MG63 (cell line): Measurements from ENCODE around the gene PITX1. TPM values are rescaled to one million over a fixed set of nuclear protein-coding genes. Genes with fewer than 3 reads are reported as not detected.

Source experiments
- DNase-seq: peaks from one replicate; pipeline ENCODE4 v3.0.0-alpha.2; 2020
- H3K27me3 ChIP-seq: fragments of 250-450 bp; sonication (Bioruptor Pico); 2 replicates; pipeline ENCODE4 v1.5.1; 2020; ENCODE audit warnings: mild to moderate bottlenecking, moderate library complexity
- H3K36me3 ChIP-seq: fragments of 250-450 bp; sonication (Bioruptor Pico); 2 replicates; pipeline ENCODE4 v1.5.1; 2020; ENCODE audit warnings: mild to moderate bottlenecking, moderate library complexity
- H3K4me3 ChIP-seq: fragments of 250-450 bp; sonication (Bioruptor Pico); 2 replicates; pipeline ENCODE4 v1.5.1; 2020; ENCODE audit warnings: mild to moderate bottlenecking, moderate library complexity
- H3K9me3 ChIP-seq: fragments of 250-450 bp; sonication (Bioruptor Pico); 2 replicates; pipeline ENCODE4 v1.5.1; 2020; ENCODE audit warnings: mild to moderate bottlenecking, moderate library complexity
- total RNA-seq: library from RNA; depleted of rRNA; stranded (reverse); fragments of >200 nt; shearing (Covaris generic); gene quantifications from 2 replicates; pipeline ENCODE4 v1.2.3, GENCODE V29; 2014; ENCODE audit warnings: low replicate concordance

Gene PITX1
- total RNA-seq, 1 experiment from 2014 or later = 372 TPM

DNA sequence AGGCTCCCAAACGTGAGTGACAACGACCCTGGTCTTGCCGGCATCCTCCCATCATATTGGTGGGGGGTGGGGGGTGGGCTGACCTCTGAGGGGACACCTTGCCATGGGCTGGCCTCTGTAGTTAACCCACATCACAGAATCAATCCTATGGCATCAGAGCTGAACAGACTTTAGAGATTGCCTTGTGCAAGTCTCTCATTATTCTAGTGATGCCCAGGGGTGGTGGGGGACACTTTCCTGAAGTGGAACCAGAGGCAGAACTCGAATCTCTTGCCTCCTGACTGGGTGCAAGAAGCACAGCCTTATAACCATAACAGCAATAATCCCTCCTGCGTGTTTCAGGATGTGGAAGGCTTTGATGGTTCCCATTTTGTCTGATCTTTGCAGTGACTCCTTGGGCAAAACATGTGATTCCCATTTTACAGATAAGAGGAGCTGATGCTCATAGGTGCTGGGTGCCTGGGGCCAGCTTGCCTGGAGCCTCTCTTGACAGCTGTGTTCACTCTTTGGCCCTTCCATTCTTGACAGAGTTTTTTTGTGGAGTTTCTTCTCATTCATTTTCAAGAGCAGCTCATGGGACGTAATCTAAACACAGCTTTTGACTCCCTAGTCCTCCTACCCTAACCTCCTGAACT lies 18.6 kb upstream of the PITX1 start:
- Histone ChIP-seq H3K27me3 (no peaks in the 10 kb centered on the region), H3K4me3 (no peak overlapping the region), H3K36me3 (peaks cover 4% of the 10 kb centered on the region), H3K9me3 (no peaks in the 10 kb centered on the region)
- no peak for DNase-seq

DNA sequence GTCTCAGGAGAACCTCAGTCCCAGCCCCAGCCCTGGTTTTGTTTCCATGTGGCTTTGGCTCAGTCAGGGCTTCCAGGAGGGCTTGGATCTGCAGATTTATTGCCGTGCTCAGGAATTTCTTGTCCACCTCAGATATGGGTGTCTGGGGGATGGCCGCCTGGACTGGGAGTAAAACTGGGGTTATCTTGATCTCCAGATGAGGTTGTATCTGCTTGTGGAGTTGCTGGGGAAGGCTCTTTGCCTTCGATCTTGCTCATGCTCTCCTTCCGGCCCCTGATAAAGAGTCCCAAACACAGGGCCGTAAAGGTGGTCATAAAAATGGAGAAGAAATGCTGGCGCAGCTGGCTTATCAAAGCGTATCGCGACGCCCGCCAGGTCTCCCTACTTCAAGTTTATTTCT lies 17.8 kb upstream of the PITX1 start:
- Histone ChIP-seq H3K27me3 (no peaks in the 10 kb centered on the region), H3K36me3 (peaks cover 3% of the 10 kb centered on the region), H3K4me3 (no peak overlapping the region), H3K9me3 (no peaks in the 10 kb centered on the region)
- DNase-seq = no peak

DNA sequence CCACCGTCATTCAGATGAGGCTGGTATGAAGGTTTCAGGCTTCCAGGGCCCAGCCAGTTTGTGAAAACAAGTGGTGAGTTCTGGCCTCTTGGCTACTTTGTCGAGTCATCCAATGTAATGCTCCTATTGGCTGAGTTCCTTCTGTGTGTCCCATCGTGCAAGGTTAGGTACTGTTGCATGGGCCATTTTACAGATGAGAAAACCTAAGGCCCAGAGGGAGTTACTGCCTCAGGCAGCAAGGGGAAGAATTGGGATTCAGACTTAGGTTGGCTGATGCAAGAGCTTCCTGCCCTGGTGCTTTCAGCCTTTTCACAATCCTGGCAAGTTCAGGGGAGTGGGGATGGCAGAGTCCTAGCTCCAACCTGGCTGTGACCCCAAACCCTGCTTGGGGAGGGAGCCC lies 17.4 kb upstream of the PITX1 start:
- no peaks in the 10 kb centered on the region for H3K27me3 ChIP-seq

DNA sequence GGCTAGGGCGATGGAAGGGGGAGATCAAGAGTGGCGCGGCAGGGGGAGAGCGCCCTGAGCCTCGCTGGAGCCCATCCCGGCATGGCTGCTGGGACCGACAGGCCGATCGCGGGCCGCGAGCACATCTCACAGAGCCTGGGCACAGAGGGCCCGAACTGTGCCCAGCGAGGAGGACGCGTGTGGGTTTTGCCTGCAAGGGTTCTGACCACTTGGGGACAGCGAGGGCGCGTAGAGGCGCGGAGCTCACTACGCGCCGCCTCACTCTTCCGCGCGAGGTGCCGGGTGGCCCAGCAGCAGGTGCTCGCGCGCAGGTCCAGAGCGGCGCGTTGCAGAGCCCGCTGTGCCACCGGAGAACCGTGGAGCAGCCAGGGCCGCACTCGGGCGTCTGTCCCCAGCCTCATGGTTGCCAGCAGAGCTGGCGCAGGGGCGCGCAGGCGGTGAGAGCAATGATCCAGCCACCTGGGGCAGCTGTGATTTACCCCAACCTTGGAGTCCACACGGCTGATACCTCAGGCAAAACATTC lies 16.3 kb upstream of the PITX1 start:
- Histone ChIP-seq H3K9me3 (no peaks in the 10 kb centered on the region), H3K36me3 (no peaks in the 10 kb centered on the region), H3K27me3 (no peaks in the 10 kb centered on the region), H3K4me3 (no peak overlapping the region)
- DNase-seq = no peak

More for the DNA sequence above, 17.4 kb upstream of the PITX1 start:
- H3K36me3 ChIP-seq = no peaks in the 10 kb centered on the region
- no peak for DNase-seq
- H3K4me3 ChIP-seq = no peak overlapping the region
- no peaks in the 10 kb centered on the region for H3K9me3 ChIP-seq

DNA sequence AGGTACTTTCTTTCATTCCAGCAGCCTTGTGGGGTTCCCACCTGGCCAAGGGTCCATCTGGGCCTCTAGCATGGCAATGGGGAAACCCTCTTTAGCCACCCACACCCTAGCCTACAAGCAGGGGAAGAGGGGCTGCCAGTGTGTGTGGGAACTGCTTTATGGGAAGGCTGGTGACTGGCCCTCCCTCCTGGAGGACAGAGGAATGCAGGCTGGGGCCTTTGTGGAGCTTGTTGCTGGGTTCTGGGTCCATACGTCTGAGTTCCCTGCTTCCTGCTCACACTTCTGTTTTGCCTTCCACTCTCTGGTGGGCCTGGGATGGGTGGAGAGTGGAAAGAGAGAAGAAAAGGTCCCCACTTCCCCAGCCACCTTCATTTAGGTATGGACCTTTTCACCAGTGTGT lies 14.9 kb upstream of the PITX1 start:
- no peaks in the 10 kb centered on the region for H3K9me3 ChIP-seq
- no peaks in the 10 kb centered on the region for H3K27me3 ChIP-seq
- DNase-seq = no peak
- no peak overlapping the region for H3K4me3 ChIP-seq
- no peaks in the 10 kb centered on the region; the same call in 1 of the 2 replicates for H3K36me3 ChIP-seq

DNA sequence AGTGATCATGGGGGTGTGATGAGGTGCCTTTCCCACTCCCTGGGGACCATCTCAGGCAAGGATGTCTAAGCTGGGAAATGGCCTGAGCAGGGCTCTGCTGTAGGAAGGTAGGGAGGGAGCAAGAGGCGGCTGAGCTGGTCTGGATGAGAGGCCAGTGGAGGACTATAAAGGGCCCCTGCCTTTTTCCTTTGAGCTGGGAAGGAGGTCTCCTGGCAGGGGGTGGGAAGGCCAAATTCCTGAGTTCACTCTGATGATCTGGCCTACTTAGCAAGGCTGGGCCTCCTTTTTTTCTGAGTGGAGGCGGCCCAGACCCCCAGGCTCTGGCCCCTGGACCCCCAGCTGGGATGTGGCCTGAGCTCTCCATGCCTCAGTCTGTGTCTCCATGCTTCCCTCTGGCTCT lies 14.3 kb upstream of the PITX1 start:
- H3K36me3 ChIP-seq = no peaks in the 10 kb centered on the region; the same call in 1 of the 2 replicates
- no peaks in the 10 kb centered on the region for H3K9me3 ChIP-seq
- H3K27me3 ChIP-seq = no peaks in the 10 kb centered on the region
- DNase-seq = no peak
- H3K4me3 ChIP-seq = no peak overlapping the region

DNA sequence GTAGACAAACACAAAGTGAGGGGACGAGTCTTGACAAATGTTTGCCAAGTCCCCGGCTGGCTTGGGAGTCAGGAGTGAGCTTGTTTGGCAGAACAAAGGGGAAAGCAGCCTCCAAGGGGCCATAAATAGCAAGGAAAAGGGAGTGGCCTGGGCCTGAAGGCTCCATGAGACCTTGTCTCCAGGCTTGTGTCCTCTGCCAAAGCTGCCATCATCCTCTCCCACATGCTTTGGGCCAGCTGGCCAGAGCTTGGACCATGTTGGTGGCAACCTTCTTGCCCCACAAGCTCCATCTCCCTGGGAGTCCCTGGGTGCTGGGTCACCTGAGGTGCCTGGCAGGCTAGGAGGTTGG lies 13.3 kb upstream of the PITX1 start:
- H3K27me3 ChIP-seq = no peaks in the 10 kb centered on the region
- no peak for DNase-seq

DNA sequence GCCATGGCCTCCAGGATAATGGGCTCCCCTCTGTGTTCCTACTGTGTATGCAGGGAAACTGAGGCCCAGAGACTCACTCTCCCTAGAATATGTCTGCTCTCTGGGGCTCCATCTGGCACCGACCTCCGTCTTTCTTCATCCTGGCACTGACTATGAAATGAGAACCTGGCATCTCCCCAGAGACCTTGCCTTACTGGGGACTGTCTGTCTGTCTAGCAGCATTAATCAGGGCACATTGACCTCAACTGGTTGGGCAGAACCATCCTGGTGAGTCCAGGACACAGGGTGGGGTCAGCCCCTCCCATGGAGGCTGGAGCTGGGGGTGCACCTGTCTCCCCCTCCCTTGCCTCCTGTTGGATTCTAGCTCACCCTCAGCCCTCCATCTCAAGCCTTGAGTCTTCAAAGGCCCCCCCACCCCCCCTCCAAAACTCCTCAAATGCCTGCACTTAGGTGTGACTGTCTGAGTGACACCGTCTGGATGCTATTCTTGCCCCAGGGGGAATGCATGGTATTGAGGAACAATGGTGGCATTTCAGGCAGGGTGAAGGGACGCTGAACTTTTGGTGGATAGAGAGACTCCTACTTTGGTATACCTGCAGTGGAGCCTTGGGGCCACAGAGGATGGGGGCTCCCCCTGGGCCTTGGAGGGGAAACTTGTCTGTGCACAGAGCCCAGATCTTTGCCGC lies 12.8 kb upstream of the PITX1 start:
- Histone ChIP-seq H3K9me3 (no peaks in the 10 kb centered on the region), H3K4me3 (no peak overlapping the region), H3K27me3 (no peaks in the 10 kb centered on the region), H3K36me3 (no peaks in the 10 kb centered on the region; the same call in 1 of the 2 replicates)
- DNase-seq = no peak

More for the DNA sequence above, 13.3 kb upstream of the PITX1 start:
- Histone ChIP-seq H3K9me3 (no peaks in the 10 kb centered on the region), H3K4me3 (no peak overlapping the region), H3K36me3 (no peaks in the 10 kb centered on the region; the same call in 1 of the 2 replicates)

DNA sequence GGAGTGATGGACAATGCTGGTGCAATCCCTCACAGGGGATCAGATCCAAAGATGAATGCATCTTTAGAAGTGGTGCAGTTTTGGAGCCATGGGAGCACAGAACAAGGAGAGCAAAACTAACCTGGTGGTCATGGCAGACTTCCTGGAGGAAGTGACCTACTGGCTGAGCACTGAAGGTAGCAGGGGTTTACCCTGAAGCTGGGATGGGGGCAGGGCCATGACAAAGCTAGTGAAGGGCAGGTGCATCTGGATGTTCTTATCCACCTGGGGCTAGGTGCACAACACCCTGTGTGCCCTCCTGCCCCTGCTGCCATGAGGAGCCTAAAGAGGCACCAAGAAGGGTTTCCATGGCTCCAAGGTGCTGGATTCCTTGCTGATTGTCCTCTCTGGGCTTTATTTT lies 11.5 kb upstream of the PITX1 start:
- no peak for DNase-seq
- Histone ChIP-seq H3K36me3 (no peaks in the 10 kb centered on the region; the same call in 1 of the 2 replicates), H3K4me3 (no peak overlapping the region), H3K9me3 (no peaks in the 10 kb centered on the region), H3K27me3 (no peaks in the 10 kb centered on the region)

DNA sequence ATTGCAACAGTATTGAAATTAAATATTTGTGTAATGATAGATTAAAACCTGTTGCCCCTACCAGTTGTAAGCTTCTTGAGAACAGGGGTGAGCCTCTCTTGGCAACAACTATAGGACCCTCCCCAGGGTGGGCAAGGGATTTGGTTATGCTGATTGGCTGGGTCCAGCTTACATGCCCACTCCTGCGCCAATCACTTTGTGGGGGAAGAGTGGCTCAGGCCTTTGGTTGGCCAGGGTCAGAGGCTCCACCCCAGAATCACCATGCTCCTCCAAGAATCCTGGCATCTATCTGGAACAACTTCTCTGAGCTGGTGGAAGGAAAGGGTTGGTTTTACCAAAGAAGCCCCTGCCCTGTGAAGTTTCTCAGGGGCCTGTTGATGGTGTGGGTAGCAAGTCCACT lies 8.6 kb upstream of the PITX1 start:
- no peak for DNase-seq
- Histone ChIP-seq H3K36me3 (no peaks in the 10 kb centered on the region; the same call in 1 of the 2 replicates), H3K4me3 (no peak overlapping the region), H3K9me3 (no peaks in the 10 kb centered on the region), H3K27me3 (no peaks in the 10 kb centered on the region)

DNA sequence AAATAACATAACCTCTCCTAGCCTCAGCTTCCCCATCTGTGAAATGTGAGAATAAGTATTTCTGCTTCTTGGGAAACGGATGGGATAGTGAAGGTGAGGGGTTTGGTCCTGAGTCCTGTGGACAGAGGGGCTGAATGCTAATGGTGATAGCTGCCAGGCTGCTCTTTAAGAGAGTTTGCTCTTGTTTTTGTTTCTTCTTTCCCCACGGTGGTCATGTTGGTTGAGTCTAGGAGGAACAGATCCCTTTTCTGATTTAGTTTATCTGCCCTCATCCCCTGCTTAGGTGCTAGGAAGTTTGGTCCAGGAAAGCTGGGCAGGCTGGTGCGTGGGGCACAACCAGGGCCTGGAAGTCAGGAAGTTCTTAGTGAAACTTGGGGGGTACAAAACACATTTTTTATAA lies 7.7 kb upstream of the PITX1 start:
- Histone ChIP-seq H3K4me3 (no peak overlapping the region), H3K36me3 (no peaks in the 10 kb centered on the region; the same call in 1 of the 2 replicates), H3K27me3 (no peaks in the 10 kb centered on the region), H3K9me3 (no peaks in the 10 kb centered on the region)
- DNase-seq = no peak

DNA sequence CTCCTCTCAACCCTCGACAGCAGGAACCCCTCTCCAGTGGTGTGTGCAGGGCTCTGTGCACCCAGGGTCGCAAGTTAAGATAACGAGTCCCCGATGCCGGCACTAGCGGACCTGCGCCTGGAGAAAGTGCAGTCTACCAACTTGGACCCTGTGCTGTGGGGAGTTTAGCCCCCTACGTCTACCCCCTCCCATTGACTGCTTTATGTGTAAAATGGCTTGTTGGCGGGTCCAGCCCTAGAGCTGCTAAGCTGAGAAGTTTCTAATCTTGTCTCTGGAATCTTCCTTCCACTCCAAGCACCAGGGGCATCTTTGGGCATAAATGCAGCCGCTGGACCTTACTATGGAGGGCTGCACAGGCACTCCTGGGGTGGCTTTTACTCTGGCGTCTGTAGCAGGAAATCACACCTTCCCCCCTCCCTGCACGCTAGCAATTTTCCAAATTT lies 7.1 kb upstream of the PITX1 start:
- no peak for DNase-seq
- H3K4me3 ChIP-seq = no peak overlapping the region
- H3K36me3 ChIP-seq = peaks cover under 1% of the 10 kb centered on the region
- no peaks in the 10 kb centered on the region for H3K27me3 ChIP-seq
- no peaks in the 10 kb centered on the region for H3K9me3 ChIP-seq

DNA sequence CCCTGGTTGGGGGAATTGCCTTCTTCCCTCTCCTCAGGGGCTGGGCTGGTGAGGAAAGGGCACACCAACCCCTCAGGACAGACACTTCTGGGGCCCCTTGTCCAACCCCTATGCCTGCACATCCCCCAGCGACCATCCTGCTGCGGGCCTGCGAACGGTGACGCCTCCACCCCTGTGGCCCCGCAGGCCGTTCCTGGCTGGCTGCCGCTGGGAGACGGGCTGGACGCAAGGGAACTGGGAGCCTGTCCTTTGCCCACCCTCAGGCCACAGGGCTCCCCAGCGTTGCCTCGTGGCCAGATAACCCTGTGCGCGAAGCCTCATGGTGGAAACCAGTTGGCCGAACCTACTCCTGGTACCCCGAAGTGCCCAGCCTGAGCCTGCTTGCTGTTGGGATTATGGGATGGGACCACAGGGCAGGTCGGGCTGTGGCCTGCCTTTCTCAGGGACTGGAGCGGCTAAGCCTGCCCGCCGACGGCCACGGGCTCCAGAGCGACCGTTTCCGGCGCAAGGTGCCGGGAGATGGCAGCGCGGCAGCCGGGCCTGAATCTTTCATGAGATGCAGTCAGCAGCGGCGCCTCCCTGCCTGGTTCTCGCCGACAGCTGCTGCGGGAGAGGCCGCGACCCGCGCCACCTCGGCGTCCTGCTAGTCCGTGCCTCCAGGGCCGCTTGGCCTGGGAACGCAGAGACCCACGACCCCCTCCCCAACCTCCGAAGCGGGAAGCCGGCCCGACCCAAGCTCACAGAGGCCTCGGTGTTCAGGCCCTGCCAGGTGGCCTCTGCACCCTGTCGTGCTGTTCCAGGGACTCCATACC lies 6.5 kb upstream of the PITX1 start:
- Histone ChIP-seq H3K9me3 (no peaks in the 10 kb centered on the region), H3K4me3 (no peak overlapping the region), H3K27me3 (no peaks in the 10 kb centered on the region), H3K36me3 (peaks cover 2% of the 10 kb centered on the region)
- no peak for DNase-seq

DNA sequence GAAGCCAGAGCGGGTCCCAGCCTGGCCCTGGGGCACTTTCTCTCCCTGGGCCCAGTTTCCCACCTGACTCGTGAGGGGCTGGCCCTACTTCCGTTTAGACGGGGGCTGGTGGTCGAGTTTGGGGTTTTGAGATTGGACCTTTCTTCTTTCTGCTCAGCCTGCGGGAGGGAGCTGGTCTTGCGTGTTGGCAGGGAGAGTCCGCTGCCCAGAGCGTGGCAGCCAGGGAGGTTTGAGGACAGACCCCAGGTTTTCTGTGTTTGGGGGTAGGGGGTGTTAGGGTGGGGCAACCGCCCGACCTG lies 6.0 kb upstream of the PITX1 start:
- peaks cover 5% of the 10 kb centered on the region for H3K36me3 ChIP-seq
- no peaks in the 10 kb centered on the region for H3K27me3 ChIP-seq
- H3K9me3 ChIP-seq = no peaks in the 10 kb centered on the region
- no peak overlapping the region for H3K4me3 ChIP-seq
- DNase-seq = no peak

DNA sequence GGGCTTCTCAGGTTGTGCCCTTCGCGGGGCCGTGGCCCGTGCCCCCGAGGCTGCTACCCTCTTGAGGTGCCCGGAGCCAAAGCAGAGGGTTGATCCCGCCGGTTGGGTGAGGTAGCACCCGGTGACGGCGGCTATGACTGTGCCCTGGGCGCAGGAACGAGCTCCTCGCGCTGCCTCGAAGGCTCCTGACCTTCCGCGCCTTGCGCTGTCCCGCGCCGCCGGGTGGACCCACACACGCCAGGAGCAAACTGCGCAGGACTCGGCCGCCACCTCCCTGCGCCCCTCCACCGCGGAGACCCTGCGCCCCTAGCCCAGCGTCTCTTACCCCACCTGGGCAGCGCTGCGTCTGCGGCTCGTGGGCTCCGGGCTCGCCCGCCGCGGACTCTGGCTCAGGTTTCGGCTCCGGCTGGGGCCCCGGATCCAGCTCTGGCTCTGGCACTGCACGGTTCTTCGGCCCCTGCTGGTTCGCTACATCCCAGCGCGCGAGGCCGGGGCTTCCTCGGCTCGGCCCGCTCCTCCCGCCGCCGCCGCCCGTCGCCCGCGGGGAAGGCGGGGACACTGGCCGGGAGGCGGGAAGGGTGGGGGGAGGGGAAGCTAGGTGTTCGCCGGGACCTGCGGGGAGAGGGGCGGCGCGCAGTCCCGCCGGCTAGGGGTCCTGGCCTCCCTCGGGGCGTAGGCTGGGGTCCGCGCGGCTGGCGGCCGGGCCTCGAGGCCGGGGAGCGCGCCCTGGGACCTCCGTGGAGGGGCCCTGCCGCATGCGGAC lies 5.4 kb upstream of the PITX1 start:
- peak overlapping the region; percentile 6 for H3K4me3 ChIP-seq
- DNase-seq = no peak
- no peaks in the 10 kb centered on the region for H3K27me3 ChIP-seq
- H3K36me3 ChIP-seq = peaks cover 8% of the 10 kb centered on the region
- H3K9me3 ChIP-seq = no peaks in the 10 kb centered on the region

DNA sequence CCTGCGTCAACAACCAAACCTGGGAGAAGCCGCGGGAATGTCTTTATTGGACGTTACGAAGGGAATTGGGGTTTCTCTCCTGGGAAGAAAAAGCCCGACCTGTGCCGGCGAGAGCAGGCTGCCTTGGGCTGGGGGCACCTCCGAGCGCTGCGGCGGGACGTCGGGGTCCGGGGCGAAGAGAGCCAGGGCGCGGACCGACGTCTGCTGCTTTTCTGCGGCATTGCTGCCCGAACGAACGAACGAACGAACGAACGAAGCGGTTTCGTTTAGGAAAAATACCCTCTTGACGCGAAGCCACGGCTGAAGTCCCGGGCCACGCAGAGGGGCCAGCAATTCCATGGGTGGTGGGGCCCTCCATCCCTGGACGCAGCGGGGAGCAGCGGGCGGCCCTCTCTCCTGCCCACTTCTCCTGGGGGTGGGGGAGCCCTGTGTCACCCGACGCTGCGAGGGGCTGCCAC lies 4.8 kb upstream of the PITX1 start:
- no peak overlapping the region; the same call in 1 of the 2 replicates for H3K4me3 ChIP-seq
- H3K27me3 ChIP-seq = no peaks in the 10 kb centered on the region
- DNase-seq = no peak
- H3K9me3 ChIP-seq = no peaks in the 10 kb centered on the region
- H3K36me3 ChIP-seq = peaks cover 8% of the 10 kb centered on the region; the same call in 1 of the 2 replicates
